GM13976 (cell line): ENCODE data around the gene NBAS.

Source experiments
- DNase-seq: peaks from one replicate; pipeline ENCODE4 v3.0.0; 2012; ENCODE audit warnings: low spot score
- CTCF ChIP-seq: IDR thresholded peaks from 2 replicates; pipeline ENCODE4 v1.5.1; 2012; ENCODE audit warnings: borderline replicate concordance, mild to moderate bottlenecking; ENCODE audit not compliant: insufficient read depth; ENCODE audit errors: extremely low read depth, missing control alignments, control extremely low read depth
- in situ Hi-C: fragments of 300-500 bp; cut with MboI; formaldehyde crosslinking; loops from one replicate; pipeline ENCODE4 v1.12.0; 2022; ENCODE audit warnings: low sequenced_read_pairs, mixed read lengths, inconsistent platforms; ENCODE audit not compliant: unreplicated experiment

NBAS gene

GRCh38 chr2:15436195-15436594 lies 124.9 kb downstream of the NBAS start:
- no peak for DNase-seq
- in situ Hi-C loops, result no loop called here
- TF ChIP-seq CTCF, result no peak

GRCh38 chr2:15435474-15435873 lies 125.7 kb downstream of the NBAS start:
- no peak for TF ChIP-seq CTCF
- in situ Hi-C loops, result no loop called here
- no peak for DNase-seq

- TF ChIP-seq CTCF, result no peak
- DNase-seq, result no peak
- in situ Hi-C loops, result no loop called here
Measured at GRCh38 chr2:15432642-15433256, 128.4 kb downstream of the NBAS start.

- TF ChIP-seq CTCF, result no peak
- no peak for DNase-seq
- in situ Hi-C loops, result no loop called here
Measured at GRCh38 chr2:15429032-15429431, 132.1 kb downstream of the NBAS start.

- DNase-seq, result no peak
- no peak for TF ChIP-seq CTCF
- in situ Hi-C loops, result no loop called here
Measured at GRCh38 chr2:15427987-15428386, 133.1 kb downstream of the NBAS start.

GRCh38 chr2:15426606-15427005 lies 134.5 kb downstream of the NBAS start:
- no peak for TF ChIP-seq CTCF
- DNase-seq, result no peak
- in situ Hi-C loops, result no loop called here
